Measurements from ENCODE around the gene NGRN.

NGRN gene

DNA sequence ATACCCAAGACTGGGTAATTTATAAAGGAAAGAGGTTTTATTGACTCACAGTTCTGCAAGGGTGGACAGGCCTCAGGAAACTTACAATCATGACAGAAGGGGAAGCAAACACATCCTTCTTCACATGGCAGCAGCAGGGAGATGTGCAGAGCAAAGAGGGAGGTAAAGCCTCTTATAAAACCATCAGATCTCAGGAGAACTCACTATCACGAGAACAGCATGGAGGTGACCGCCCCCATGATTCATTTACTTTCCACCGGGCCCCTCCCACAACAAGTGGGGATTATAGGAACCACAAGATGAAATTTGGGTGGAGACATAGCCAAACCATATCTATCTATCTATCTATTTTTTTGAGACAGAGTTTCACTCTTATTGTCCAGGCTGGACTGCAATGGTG, 26.1 kb upstream of the NGRN start:
- no peak for TF ChIP-seq ZBTB7A (IDR thresholded peaks at IDR 0.05; ENCODE audit: low read depth)

- TF ChIP-seq RAD21 (IDR thresholded peaks at IDR 0.05; ENCODE audit: low read depth): no peak
- no peak for TF ChIP-seq TCF12 (IDR thresholded peaks at IDR 0.05; ENCODE audit: low read depth)
- TF ChIP-seq FOXM1 (IDR thresholded peaks at IDR 0.05; ENCODE audit: borderline replicate concordance, low read depth): no peak
- no peak for TF ChIP-seq YY1 (IDR thresholded peaks at IDR 0.05; ENCODE audit: low read depth)
Observed at GRCh38 chr15:90240856-90241255, 24.6 kb upstream of the NGRN start.

GRCh38 chr15:90241343-90242192, 23.9 kb upstream of the NGRN start:
- TF ChIP-seq TEAD4 (IDR thresholded peaks at IDR 0.05) (no peak), REST (IDR thresholded peaks at IDR 0.05; ENCODE audit: low read depth) (no peak), NFIC (IDR thresholded peaks at IDR 0.05) (no peak), CREB1 (IDR thresholded peaks at IDR 0.05; ENCODE audit: low read depth) (no peak), YY1 (IDR thresholded peaks at IDR 0.05; ENCODE audit: low read depth) (no peak), RAD21 (IDR thresholded peaks at IDR 0.05; ENCODE audit: low read depth) (no peak)

- no peak for TF ChIP-seq NFIC (IDR thresholded peaks at IDR 0.05)
- no peak for TF ChIP-seq USF1 (IDR thresholded peaks at IDR 0.05)
Observed at GRCh38 chr15:90243943-90244639, 21.4 kb upstream of the NGRN start.

DNA sequence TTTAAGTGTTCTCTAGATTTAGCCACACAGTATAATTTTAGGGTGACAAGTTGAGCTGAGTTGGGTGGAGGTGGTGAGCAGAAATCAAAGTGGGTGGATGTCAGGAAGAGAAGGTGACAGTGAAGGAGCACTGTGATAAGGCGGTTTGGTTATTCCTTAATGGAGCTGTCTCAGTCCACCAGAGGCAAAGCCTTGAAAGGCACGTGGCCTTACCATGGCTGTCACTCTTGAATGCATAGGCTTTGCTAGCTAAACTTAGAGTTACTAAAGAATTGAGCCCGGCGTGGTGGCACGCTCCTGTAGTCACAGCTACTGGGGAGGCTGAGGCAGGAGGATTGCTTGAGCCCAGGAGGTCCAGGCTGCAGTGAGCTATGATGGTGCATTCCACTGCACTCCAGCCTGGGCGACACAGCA, 16.7 kb upstream of the NGRN start:
- TF ChIP-seq TCF12 (IDR thresholded peaks at IDR 0.05; ENCODE audit: low read depth) (no peak), CEBPB (IDR thresholded peaks at IDR 0.05) (no peak), EGR1 (IDR thresholded peaks at IDR 0.05) (no peak), FOXM1 (IDR thresholded peaks at IDR 0.05; ENCODE audit: borderline replicate concordance, low read depth) (no peak), ZBTB7A (IDR thresholded peaks at IDR 0.05; ENCODE audit: low read depth) (no peak), CREB1 (IDR thresholded peaks at IDR 0.05; ENCODE audit: low read depth) (no peak), REST (IDR thresholded peaks at IDR 0.05; ENCODE audit: low read depth) (no peak), TAF1 (IDR thresholded peaks at IDR 0.05; ENCODE audit: low read depth) (no peak)
- TF ChIP-seq, protein P1, sequence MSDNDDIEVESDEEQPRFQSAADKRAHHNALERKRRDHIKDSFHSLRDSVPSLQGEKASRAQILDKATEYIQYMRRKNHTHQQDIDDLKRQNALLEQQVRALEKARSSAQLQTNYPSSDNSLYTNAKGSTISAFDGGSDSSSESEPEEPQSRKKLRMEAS (IDR thresholded peaks at IDR 0.05): no peak

GRCh38 chr15:90249203-90249863, 16.1 kb upstream of the NGRN start, which contains the start of gene TTLL13:
TSS of gene TTLL13 (plus strand) at chr15:90249556. CDS start at chr15:90250631, 1,075 bp downstream.
- TF ChIP-seq, protein P1 (IDR thresholded peaks at IDR 0.05): peak; percentile 87
- peak; percentile 82; the same call in 1 of the 2 replicates for TF ChIP-seq ZBTB7A (IDR thresholded peaks at IDR 0.05; ENCODE audit: low read depth)
- no peak for TF ChIP-seq TAF1 (IDR thresholded peaks at IDR 0.05; ENCODE audit: low read depth)
- TF ChIP-seq TCF12 (IDR thresholded peaks at IDR 0.05; ENCODE audit: low read depth): peak; percentile 41; the same call in 1 of the 2 replicates
- peak; percentile 38; the same call in 1 of the 2 replicates for TF ChIP-seq NFIC (IDR thresholded peaks at IDR 0.05)

DNA sequence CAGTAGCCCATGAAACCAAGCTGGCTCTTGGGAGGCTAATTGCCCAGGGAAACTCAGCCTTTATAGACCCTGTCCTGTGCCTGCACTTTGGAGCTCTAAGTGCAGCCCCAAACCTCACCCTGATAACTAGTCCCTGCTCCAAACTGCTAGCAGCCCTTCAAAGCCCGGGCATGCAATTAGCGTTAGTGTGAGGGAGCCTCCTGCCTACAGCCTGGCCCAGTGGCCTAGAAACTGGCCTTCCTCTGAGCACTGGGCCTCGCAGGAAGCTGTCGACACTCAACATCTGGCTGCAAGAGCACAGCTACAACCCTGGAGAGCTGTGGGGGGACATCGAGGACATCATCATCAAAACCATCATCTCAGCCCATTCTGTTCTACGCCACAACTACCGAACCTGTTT, 7.7 kb upstream of the NGRN start:
- TF ChIP-seq EGR1 (IDR thresholded peaks at IDR 0.05) (no peak), ZBTB7A (IDR thresholded peaks at IDR 0.05; ENCODE audit: low read depth) (no peak), TCF12 (IDR thresholded peaks at IDR 0.05; ENCODE audit: low read depth) (no peak), TEAD4 (IDR thresholded peaks at IDR 0.05) (no peak), CREB1 (IDR thresholded peaks at IDR 0.05; ENCODE audit: low read depth) (no peak), YY1 (IDR thresholded peaks at IDR 0.05; ENCODE audit: low read depth) (no peak), FOXM1 (IDR thresholded peaks at IDR 0.05; ENCODE audit: borderline replicate concordance, low read depth) (no peak), CEBPB (IDR thresholded peaks at IDR 0.05) (no peak), RAD21 (IDR thresholded peaks at IDR 0.05; ENCODE audit: low read depth) (no peak), USF1 (IDR thresholded peaks at IDR 0.05) (no peak), EP300 (IDR thresholded peaks at IDR 0.05; ENCODE audit: borderline replicate concordance) (no peak), REST (IDR thresholded peaks at IDR 0.05; ENCODE audit: low read depth) (no peak), NFIC (IDR thresholded peaks at IDR 0.05) (no peak), TAF1 (IDR thresholded peaks at IDR 0.05; ENCODE audit: low read depth) (no peak)
- TF ChIP-seq, protein P1 (IDR thresholded peaks at IDR 0.05): no peak
